Adrenal gland (tissue), 5 donors: ENCODE data around the gene FBXL7.

ENCODE experiments used
- CTCF ChIP-seq, 6 experiments: fragments of 450-650 bp in 4 of 6; fragments of 200-600 bp in 2 of 6; sonication (generic) in 1 of 6; IDR thresholded peaks; 1 replicate in 5 of 6; 2 replicates in 1 of 6; pipeline versions ENCODE4 v1.5.1 to v1.8.0; 2016 to 2021; ENCODE audit warnings: antibody characterized with exemption in 6 of 6, mild to moderate bottlenecking in 2 of 6, moderate library complexity in 1 of 6
- POLR2A ChIP-seq, 2 donors: fragments of 450-650 bp; IDR thresholded peaks; one replicate each; pipeline ENCODE4 v1.6.1; 2017; ENCODE audit warnings: antibody characterized with exemption in 2 of 2, mild to moderate bottlenecking in 2 of 2, moderate library complexity in 1 of 2
- donor health status: DM: no; HTN: no; CAD: no.

DNA sequence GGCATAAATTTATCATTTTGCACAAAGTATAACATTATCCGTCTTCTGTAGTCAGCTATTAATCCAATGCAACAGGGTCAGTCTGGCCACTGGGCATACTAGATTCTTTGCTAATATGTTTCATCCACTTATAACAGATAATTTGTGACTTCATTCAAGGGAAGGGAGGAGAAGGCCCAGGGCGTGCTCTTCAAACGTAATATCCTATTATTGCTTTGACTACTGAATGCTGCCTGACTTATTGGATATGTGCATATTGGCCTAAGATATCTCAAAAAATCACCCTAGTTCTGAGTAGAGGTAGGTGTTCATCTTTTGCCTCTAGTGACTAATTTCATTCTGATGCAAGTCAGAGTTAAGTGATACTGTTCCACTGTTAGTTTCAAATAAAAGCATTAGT is 6.9 kb downstream of the FBXL7 start:
- TF ChIP-seq POLR2A (IDR thresholded peaks at IDR 0.05) = no peak
- no peak for TF ChIP-seq CTCF (IDR thresholded peaks at IDR 0.05)
